SK-N-SH (cell line): ENCODE data around the gene PXDN.

Experiments
- CTCF ChIP-seq: fragments of 200-600 bp; sonication (generic); IDR thresholded peaks from 2 replicates; pipeline ENCODE4 v1.6.1; 2017; ENCODE audit warnings: antibody characterized with exemption, mild to moderate bottlenecking, moderate library complexity
- GABPA ChIP-seq: IDR thresholded peaks from 2 replicates; pipeline ENCODE4 v1.4.0; 2012; ENCODE audit warnings: low read depth, mild to moderate bottlenecking
- IRF3 ChIP-seq: fragments of 150-350 bp; IDR thresholded peaks from 2 replicates; pipeline ENCODE4 v1.6.1; 2016; ENCODE audit warnings: mild to moderate bottlenecking, low read depth, low read length
- JUND ChIP-seq: IDR thresholded peaks from 2 replicates; pipeline ENCODE4 v1.4.0; 2012
- MAX ChIP-seq: IDR thresholded peaks from 2 replicates; pipeline ENCODE4 v1.4.0; 2012; ENCODE audit warnings: low read depth
- MXI1 ChIP-seq: IDR thresholded peaks from 2 replicates; pipeline ENCODE4 v1.6.1; 2012; ENCODE audit warnings: mild to moderate bottlenecking, low read depth, low read length, improper control_type of control experiment
- NFIC ChIP-seq: IDR thresholded peaks from 2 replicates; pipeline ENCODE4 v1.4.0; 2012; ENCODE audit warnings: borderline replicate concordance
- PBX3 ChIP-seq: IDR thresholded peaks from 2 replicates; pipeline ENCODE4; 2012
- RAD21 ChIP-seq: IDR thresholded peaks from 2 replicates; pipeline ENCODE4 v1.6.1; 2012; ENCODE audit warnings: mild to moderate bottlenecking, low read length
- RFX5 ChIP-seq: IDR thresholded peaks from 2 replicates; pipeline ENCODE4 v1.6.1; 2012; ENCODE audit warnings: mild to moderate bottlenecking, improper control_type of control experiment, low read length
- USF2 ChIP-seq: fragments of 150-350 bp; IDR thresholded peaks from 2 replicates; pipeline ENCODE4 v1.6.1; 2017; ENCODE audit warnings: antibody characterized with exemption, low read length, low read depth, borderline replicate concordance

- TF ChIP-seq RAD21 (no peak), PBX3 (no peak), CTCF (no peak), USF2 (no peak), NFIC (no peak), GABPA (no peak), MXI1 (no peak), IRF3 (no peak), MAX (no peak), JUND (no peak), RFX5 (no peak)
Measured at GRCh38 chr2:1650085-1650872, 94.0 kb downstream of the PXDN start.
